Adipocyte (in vitro differentiated cells): ENCODE data around the gene TCEA2.
"Not testable (repeated sequence)": the region's sequence is repeated elsewhere in the genome, so short reads cannot be mapped to it uniquely, and the experiment has no call there.

Source experiments
- DNase-seq: peaks from one replicate; pipeline ENCODE4 v3.0.0-alpha.2; 2015; ENCODE audit warnings: low read depth
- H3K27me3 ChIP-seq: replicated peaks from 2 replicates; pipeline ENCODE4 v1.7.0; 2013; ENCODE audit warnings: mild to moderate bottlenecking, low read length, moderate library complexity; ENCODE audit not compliant: control insufficient read depth, insufficient read depth
- H3K36me3 ChIP-seq: 2 replicates; pipeline ENCODE4 v1.7.0; 2013; ENCODE audit warnings: low read length, mild to moderate bottlenecking, moderate library complexity; ENCODE audit not compliant: control insufficient read depth, insufficient read depth, severe bottlenecking
- H3K4me1 ChIP-seq: 2 replicates; pipeline ENCODE4 v1.7.0; 2013; ENCODE audit warnings: mild to moderate bottlenecking, low read length, moderate library complexity; ENCODE audit not compliant: control insufficient read depth, insufficient read depth
- H3K4me3 ChIP-seq: 2 replicates; pipeline ENCODE4 v1.7.0; 2013; ENCODE audit warnings: mild to moderate bottlenecking, low read length, moderate library complexity
- H3K9ac ChIP-seq: 2 replicates; pipeline ENCODE4 v1.7.0; 2013; ENCODE audit warnings: mild to moderate bottlenecking, low read length, moderate library complexity
- H3K9me3 ChIP-seq: 2 replicates; pipeline ENCODE4 v1.7.0; 2013; ENCODE audit warnings: mild to moderate bottlenecking, low read length, moderate library complexity; ENCODE audit not compliant: control insufficient read depth

TCEA2 gene

GRCh38 chr20:64083804-64084684 is 21.0 kb downstream of the TCEA2 start, which contains the start of gene LKAAEAR1:
Gene LKAAEAR1, minus strand, starts transcription at chr20:64084398. Its CDS starts 179 bp downstream, at chr20:64084219.
- Histone ChIP-seq H3K4me1 (peaks cover 12% of the 10 kb centered on the region), H3K4me3 (peak within 1 kb of the TSS; percentile 71), H3K36me3 (no peaks in the 10 kb centered on the region), H3K9me3 (no peaks in the 10 kb centered on the region), H3K9ac (no peak within 1 kb of the TSS), H3K27me3 (peaks cover 46% of the 10 kb centered on the region)
- no peak for DNase-seq

GRCh38 chr20:64084685-64085152 is 21.7 kb downstream of the TCEA2 start:
- no peak overlapping the region for H3K4me3 ChIP-seq
- no peaks in the 10 kb centered on the region for H3K9me3 ChIP-seq
- peaks cover 49% of the 10 kb centered on the region for H3K27me3 ChIP-seq
- H3K4me1 ChIP-seq, result peaks cover 11% of the 10 kb centered on the region
- DNase-seq, result no peak
- H3K9ac ChIP-seq, result no peak overlapping the region
- no peaks in the 10 kb centered on the region for H3K36me3 ChIP-seq

GRCh38 chr20:64086801-64087200 is 23.8 kb downstream of the TCEA2 start:
- no peak overlapping the region for H3K9ac ChIP-seq
- no peaks in the 10 kb centered on the region for H3K36me3 ChIP-seq
- DNase-seq, result no peak
- peaks cover 6% of the 10 kb centered on the region for H3K4me1 ChIP-seq
- no peaks in the 10 kb centered on the region for H3K9me3 ChIP-seq
- H3K4me3 ChIP-seq, result no peak overlapping the region
- peaks cover 55% of the 10 kb centered on the region for H3K27me3 ChIP-seq

- DNase-seq, result not testable (repeated sequence)
- H3K27me3 ChIP-seq, result peaks cover 52% of the 10 kb centered on the region
These were observed 24.3 kb downstream of the TCEA2 start for GRCh38 chr20:64087226-64087825.

GRCh38 chr20:64088586-64088985 is 25.6 kb downstream of the TCEA2 start:
- H3K4me1 ChIP-seq, H3K9ac ChIP-seq, H3K9me3 ChIP-seq, H3K4me3 ChIP-seq, H3K36me3 ChIP-seq, DNase-seq: not testable (repeated sequence)
- peaks cover 47% of the 10 kb centered on the region for H3K27me3 ChIP-seq

More at GRCh38 chr20:64087226-64087825, 24.3 kb downstream of the TCEA2 start:
- not testable (repeated sequence) for H3K4me1 ChIP-seq, H3K9me3 ChIP-seq, H3K9ac ChIP-seq, H3K36me3 ChIP-seq, H3K4me3 ChIP-seq

GRCh38 chr20:64090165-64090564 is 27.2 kb downstream of the TCEA2 start:
- H3K36me3 ChIP-seq, result no peaks in the 10 kb centered on the region
- H3K9ac ChIP-seq, result no peak overlapping the region
- H3K4me3 ChIP-seq, result no peak overlapping the region
- DNase-seq, result no peak
- no peaks in the 10 kb centered on the region for H3K9me3 ChIP-seq
- peaks cover 37% of the 10 kb centered on the region for H3K27me3 ChIP-seq
- H3K4me1 ChIP-seq, result no peaks in the 10 kb centered on the region

GRCh38 chr20:64091340-64091739 is 28.3 kb downstream of the TCEA2 start:
- H3K4me3 ChIP-seq, result no peak overlapping the region
- H3K27me3 ChIP-seq, result peaks cover 32% of the 10 kb centered on the region

GRCh38 chr20:64091770-64092169 is 28.8 kb downstream of the TCEA2 start:
- Histone ChIP-seq H3K36me3 (no peaks in the 10 kb centered on the region), H3K4me3 (no peak overlapping the region), H3K9me3 (no peaks in the 10 kb centered on the region), H3K4me1 (no peaks in the 10 kb centered on the region), H3K27me3 (peaks cover 32% of the 10 kb centered on the region), H3K9ac (no peak overlapping the region)
- no peak for DNase-seq

More at GRCh38 chr20:64091340-64091739, 28.3 kb downstream of the TCEA2 start:
- Histone ChIP-seq H3K9me3 (no peaks in the 10 kb centered on the region), H3K9ac (no peak overlapping the region), H3K4me1 (no peaks in the 10 kb centered on the region), H3K36me3 (no peaks in the 10 kb centered on the region)
- no peak for DNase-seq

GRCh38 chr20:64092258-64093012 is 29.4 kb downstream of the TCEA2 start:
- H3K4me1 ChIP-seq, result no peaks in the 10 kb centered on the region
- H3K4me3 ChIP-seq, result no peak overlapping the region
- no peaks in the 10 kb centered on the region for H3K9me3 ChIP-seq
- H3K27me3 ChIP-seq, result peaks cover 31% of the 10 kb centered on the region
- no peaks in the 10 kb centered on the region for H3K36me3 ChIP-seq
- no peak overlapping the region for H3K9ac ChIP-seq
- no peak for DNase-seq

- peaks cover 25% of the 10 kb centered on the region for H3K27me3 ChIP-seq
- DNase-seq, result no peak
- no peaks in the 10 kb centered on the region for H3K36me3 ChIP-seq
- H3K4me1 ChIP-seq, result no peaks in the 10 kb centered on the region
- no peak overlapping the region for H3K4me3 ChIP-seq
- no peak overlapping the region for H3K9ac ChIP-seq
- H3K9me3 ChIP-seq, result no peaks in the 10 kb centered on the region
These were observed 30.1 kb downstream of the TCEA2 start for GRCh38 chr20:64093013-64093503.

- Histone ChIP-seq H3K36me3 (no peaks in the 10 kb centered on the region), H3K4me3 (no peak overlapping the region), H3K4me1 (no peaks in the 10 kb centered on the region), H3K9ac (no peak overlapping the region), H3K27me3 (peaks cover 20% of the 10 kb centered on the region), H3K9me3 (no peaks in the 10 kb centered on the region)
- no peak for DNase-seq
These were observed 32.5 kb downstream of the TCEA2 start for GRCh38 chr20:64095455-64095854.
